ENCODE results near the gene PRTG.

- TF ChIP-seq, protein P1, sequence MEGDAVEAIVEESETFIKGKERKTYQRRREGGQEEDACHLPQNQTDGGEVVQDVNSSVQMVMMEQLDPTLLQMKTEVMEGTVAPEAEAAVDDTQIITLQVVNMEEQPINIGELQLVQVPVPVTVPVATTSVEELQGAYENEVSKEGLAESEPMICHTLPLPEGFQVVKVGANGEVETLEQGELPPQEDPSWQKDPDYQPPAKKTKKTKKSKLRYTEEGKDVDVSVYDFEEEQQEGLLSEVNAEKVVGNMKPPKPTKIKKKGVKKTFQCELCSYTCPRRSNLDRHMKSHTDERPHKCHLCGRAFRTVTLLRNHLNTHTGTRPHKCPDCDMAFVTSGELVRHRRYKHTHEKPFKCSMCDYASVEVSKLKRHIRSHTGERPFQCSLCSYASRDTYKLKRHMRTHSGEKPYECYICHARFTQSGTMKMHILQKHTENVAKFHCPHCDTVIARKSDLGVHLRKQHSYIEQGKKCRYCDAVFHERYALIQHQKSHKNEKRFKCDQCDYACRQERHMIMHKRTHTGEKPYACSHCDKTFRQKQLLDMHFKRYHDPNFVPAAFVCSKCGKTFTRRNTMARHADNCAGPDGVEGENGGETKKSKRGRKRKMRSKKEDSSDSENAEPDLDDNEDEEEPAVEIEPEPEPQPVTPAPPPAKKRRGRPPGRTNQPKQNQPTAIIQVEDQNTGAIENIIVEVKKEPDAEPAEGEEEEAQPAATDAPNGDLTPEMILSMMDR (IDR thresholded peaks at IDR 0.05) = no peak
- TF ChIP-seq POLR2A (IDR thresholded peaks at IDR 0.05) = no peak
These were observed 156.1 kb downstream of the PRTG start for GRCh38 chr15:55586808-55587207.
